ENCODE results near the gene NAT10. TPM values are rescaled to one million over a fixed set of nuclear protein-coding genes. Genes with fewer than 3 reads are reported as not detected.
"Not testable (repeated sequence)": the region's sequence is repeated elsewhere in the genome, so short reads cannot be mapped to it uniquely, and the experiment has no call there.

Gene NAT10
- total and polyA plus RNA-seq, 3 donors from 2014 or later = 47.7 to 50.5 (median 49.9) TPM

- no peak for DNase-seq
- Histone ChIP-seq H3K4me1 (no peaks in the 10 kb centered on the region), H3K4me3 (no peak overlapping the region), H3K36me3 (ENCODE audit: low read depth, missing control alignments) (no peaks in the 10 kb centered on the region), H3K27ac (no peak overlapping the region), H3K9me3 (no peaks in the 10 kb centered on the region), H3K27me3 (no peaks in the 10 kb centered on the region)
- WGBS, 2 donors = 77 to 78% methylated on average over 6 of the region's 6 CpGs
- intact Hi-C loops (cut with DNase I; ENCODE audit: low total_unique reads) = no loop called here
- TF ChIP-seq CTCF (IDR thresholded peaks at IDR 0.05) (no peak), POLR2A (IDR thresholded peaks at IDR 0.05) (no peak)
These were observed 74.8 kb downstream of the NAT10 start for GRCh38 chr11:34180040-34180813.

GRCh38 chr11:34180814-34181165 lies 75.4 kb downstream of the NAT10 start:
- H3K27me3 ChIP-seq; DNase-seq; H3K27ac ChIP-seq; intact Hi-C loops (cut with DNase I; ENCODE audit: low total_unique reads); H3K9me3 ChIP-seq; H3K4me3 ChIP-seq; H3K36me3 ChIP-seq (ENCODE audit: low read depth, missing control alignments); H3K4me1 ChIP-seq: not testable (repeated sequence)
- WGBS, 2 donors = 71 to 81% methylated on average over 5 of the region's 5 CpGs

- no peaks in the 10 kb centered on the region for H3K4me1 ChIP-seq
- no peak for TF ChIP-seq CTCF (IDR thresholded peaks at IDR 0.05)
- no peak for TF ChIP-seq POLR2A (IDR thresholded peaks at IDR 0.05)
- WGBS, 2 donors = 60 to 84% methylated on average over 4 to 5 of the region's 5 CpGs
These were observed 75.8 kb downstream of the NAT10 start for GRCh38 chr11:34181251-34181650.

GRCh38 chr11:34181856-34182405 lies 76.5 kb downstream of the NAT10 start:
- no peaks in the 10 kb centered on the region for H3K4me1 ChIP-seq
- TF ChIP-seq CTCF (IDR thresholded peaks at IDR 0.05) = no peak
- TF ChIP-seq POLR2A (IDR thresholded peaks at IDR 0.05) = no peak
- no peak for DNase-seq
- intact Hi-C loops (cut with DNase I; ENCODE audit: low total_unique reads) = no loop called here
- no peaks in the 10 kb centered on the region for H3K9me3 ChIP-seq
- H3K27ac ChIP-seq = no peak overlapping the region
- no peaks in the 10 kb centered on the region for H3K36me3 ChIP-seq (ENCODE audit: low read depth, missing control alignments)
- no peak overlapping the region for H3K4me3 ChIP-seq
- WGBS, 2 donors = 85 to 94% methylated on average over 7 to 8 of the region's 8 CpGs
- H3K27me3 ChIP-seq = no peaks in the 10 kb centered on the region

More at GRCh38 chr11:34181251-34181650, 75.8 kb downstream of the NAT10 start:
- H3K27ac ChIP-seq = no peak overlapping the region
- H3K36me3 ChIP-seq (ENCODE audit: low read depth, missing control alignments) = no peaks in the 10 kb centered on the region
- no peak for DNase-seq
- no peak overlapping the region for H3K4me3 ChIP-seq
- H3K9me3 ChIP-seq = no peaks in the 10 kb centered on the region
- intact Hi-C loops (cut with DNase I; ENCODE audit: low total_unique reads) = no loop called here
- no peaks in the 10 kb centered on the region for H3K27me3 ChIP-seq

- Histone ChIP-seq H3K4me3 (no peak overlapping the region), H3K27ac (no peak overlapping the region), H3K4me1 (no peaks in the 10 kb centered on the region), H3K36me3 (ENCODE audit: low read depth, missing control alignments) (no peaks in the 10 kb centered on the region), H3K27me3 (no peaks in the 10 kb centered on the region), H3K9me3 (no peaks in the 10 kb centered on the region)
- WGBS, 2 donors = 92 to 100% methylated on average over 2 of the region's 2 CpGs
- intact Hi-C loops (cut with DNase I; ENCODE audit: low total_unique reads) = no loop called here
- no peak for TF ChIP-seq CTCF (IDR thresholded peaks at IDR 0.05)
- TF ChIP-seq POLR2A (IDR thresholded peaks at IDR 0.05) = no peak
- DNase-seq = no peak
These were observed 77.0 kb downstream of the NAT10 start for GRCh38 chr11:34182425-34182824.
